Stomach (tissue), 9 donors: ENCODE data around the gene RBM19. TPM values are rescaled to one million over a fixed set of nuclear protein-coding genes. Genes with fewer than 3 reads are reported as not detected.

ENCODE experiments used
- DNase-seq, 2 donors: peaks; one replicate each; pipeline versions ENCODE4 v3.0.0 to v3.0.0-alpha.2; 2013 to 2019
- H3K27ac ChIP-seq, 5 donors: fragments of 200-600 bp in 4 of 5; sonication (generic) in 4 of 5; one replicate each; pipeline ENCODE4 v1.5.1; 2013 to 2019; ENCODE audit warnings: mild to moderate bottlenecking in 1 of 5, moderate library complexity in 1 of 5
- H3K27me3 ChIP-seq, 3 donors: fragments of 200-600 bp; sonication (generic); one replicate each; pipeline ENCODE4 v1.5.1; 2017 to 2019; ENCODE audit warnings: mixed run types in 1 of 3
- H3K36me3 ChIP-seq, 4 donors: fragments of 200-600 bp; sonication (generic); 1 replicate in 3 of 4; 2 replicates in 1 of 4; pipeline ENCODE4 v1.5.1; 2016 to 2019
- H3K4me1 ChIP-seq, 4 donors: fragments of 200-600 bp; sonication (generic); one replicate each; pipeline ENCODE4 v1.5.1; 2016 to 2019
- H3K4me3 ChIP-seq, 4 donors: fragments of 200-600 bp; sonication (generic) in 3 of 4; one replicate each; pipeline ENCODE4 v1.5.1; 2016 to 2019; ENCODE audit warnings: mild to moderate bottlenecking in 1 of 4
- H3K9me3 ChIP-seq, 4 donors: fragments of 200-600 bp; sonication (generic); one replicate each; pipeline ENCODE4 v1.5.1; 2016 to 2019
- EP300 ChIP-seq: sonication (generic); formaldehyde crosslinking; IDR thresholded peaks from one replicate; pipeline ENCODE4 v1.6.1; 2017; ENCODE audit warnings: antibody characterized with exemption
- POLR2A ChIP-seq, 4 donors: fragments of 450-650 bp; IDR thresholded peaks; one replicate each; pipeline ENCODE4 v1.6.1; 2016; ENCODE audit warnings: antibody characterized with exemption in 4 of 4, control low read depth in 2 of 4, mild to moderate bottlenecking in 1 of 4, moderate library complexity in 1 of 4
- POLR2AphosphoS5 ChIP-seq, 3 donors: sonication (generic); formaldehyde crosslinking; IDR thresholded peaks; one replicate each; pipeline ENCODE4 v1.6.1; 2016; ENCODE audit warnings: antibody characterized with exemption in 3 of 3
- WGBS, 5 donors: extraction: QIAGEN DNeasy Blood & Tissue Kit in 3 of 5; methylation state at CpG; one replicate each; pipeline versions ENCODE4 v1.1.5 to v1.1.7; 2013 to 2018; 5-methylcytosine and 5-hydroxymethylcytosine counted together
- intact Hi-C: fragments of 100-400 bp; cut with DNase I; formaldehyde crosslinking; loops from one replicate; pipeline ENCODE4 v1.15.1; 2023; ENCODE audit warnings: low total_unique reads
- polyA plus RNA-seq, 3 donors: library from polyadenylated mRNA; stranded (reverse); fragments of 200-250 nt; gene quantifications; one replicate each; pipeline ENCODE4 v1.2.3, GENCODE V29; 2013
- total RNA-seq, 5 donors: library from RNA; depleted of rRNA; stranded (reverse); fragments of >200 nt; gene quantifications; one replicate each; pipeline versions ENCODE4 v1.1.0 to v1.2.3, GENCODE V29; 2014 to 2016
- TF ChIP-seq, protein P1 (sequence below), 7 experiments: fragments of 450-650 bp in 4 of 7; fragments of 200-600 bp in 3 of 7; sonication (generic) in 3 of 7; IDR thresholded peaks; one replicate each; pipeline ENCODE4 v1.5.1; 2016 to 2019; ENCODE audit warnings: antibody characterized with exemption in 7 of 7, control low read depth in 2 of 7, mild to moderate bottlenecking in 1 of 7
- donor health status: healthy with polysubstance abuse.
- donor health status: Bipolar disorder and iron deficiency.
- donor health status: healthy.

Gene RBM19
- total and polyA plus RNA-seq, 8 donors: 8.1 to 109 (median 27.3) TPM

DNA sequence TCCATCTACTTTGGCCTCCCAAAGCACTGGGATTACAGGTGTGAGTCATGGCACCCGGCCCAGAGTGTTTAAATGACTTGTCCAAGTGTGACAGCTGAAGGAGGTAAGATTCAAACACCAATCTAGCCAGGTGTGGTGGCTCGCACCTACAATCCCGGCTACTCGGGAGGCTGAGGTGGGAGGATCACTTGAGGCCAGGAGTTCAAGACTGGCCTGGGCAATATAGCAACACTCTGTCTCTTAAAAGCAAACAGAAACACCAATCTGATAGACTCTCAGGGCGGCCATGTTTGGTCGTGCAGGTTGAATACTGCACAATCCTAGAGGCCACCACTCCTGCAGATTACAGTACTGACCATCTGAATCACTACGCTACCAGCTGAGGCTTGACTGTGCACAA is 68.7 kb downstream of the RBM19 start:
- WGBS, 5 donors: 93 to 98% (median 98%) methylated on average over 7 of the region's 7 CpGs
- Histone ChIP-seq H3K27ac (no peak overlapping the region), H3K36me3 (peaks cover 3 to 44% (median 27%) of the 10 kb centered on the region in 4 donors), H3K9me3 (no peaks in the 10 kb centered on the region), H3K27me3 (no peaks in the 10 kb centered on the region), H3K4me3 (no peak overlapping the region), H3K4me1 (no peaks in the 10 kb centered on the region)
- DNase-seq: no peak
- intact Hi-C loops: no loop called here
- TF ChIP-seq POLR2AphosphoS5 (IDR thresholded peaks at IDR 0.05) (no peak), POLR2A (IDR thresholded peaks at IDR 0.05) (no peak), EP300 (no peak)
- TF ChIP-seq, protein P1, sequence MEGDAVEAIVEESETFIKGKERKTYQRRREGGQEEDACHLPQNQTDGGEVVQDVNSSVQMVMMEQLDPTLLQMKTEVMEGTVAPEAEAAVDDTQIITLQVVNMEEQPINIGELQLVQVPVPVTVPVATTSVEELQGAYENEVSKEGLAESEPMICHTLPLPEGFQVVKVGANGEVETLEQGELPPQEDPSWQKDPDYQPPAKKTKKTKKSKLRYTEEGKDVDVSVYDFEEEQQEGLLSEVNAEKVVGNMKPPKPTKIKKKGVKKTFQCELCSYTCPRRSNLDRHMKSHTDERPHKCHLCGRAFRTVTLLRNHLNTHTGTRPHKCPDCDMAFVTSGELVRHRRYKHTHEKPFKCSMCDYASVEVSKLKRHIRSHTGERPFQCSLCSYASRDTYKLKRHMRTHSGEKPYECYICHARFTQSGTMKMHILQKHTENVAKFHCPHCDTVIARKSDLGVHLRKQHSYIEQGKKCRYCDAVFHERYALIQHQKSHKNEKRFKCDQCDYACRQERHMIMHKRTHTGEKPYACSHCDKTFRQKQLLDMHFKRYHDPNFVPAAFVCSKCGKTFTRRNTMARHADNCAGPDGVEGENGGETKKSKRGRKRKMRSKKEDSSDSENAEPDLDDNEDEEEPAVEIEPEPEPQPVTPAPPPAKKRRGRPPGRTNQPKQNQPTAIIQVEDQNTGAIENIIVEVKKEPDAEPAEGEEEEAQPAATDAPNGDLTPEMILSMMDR (IDR thresholded peaks at IDR 0.05): no peak

DNA sequence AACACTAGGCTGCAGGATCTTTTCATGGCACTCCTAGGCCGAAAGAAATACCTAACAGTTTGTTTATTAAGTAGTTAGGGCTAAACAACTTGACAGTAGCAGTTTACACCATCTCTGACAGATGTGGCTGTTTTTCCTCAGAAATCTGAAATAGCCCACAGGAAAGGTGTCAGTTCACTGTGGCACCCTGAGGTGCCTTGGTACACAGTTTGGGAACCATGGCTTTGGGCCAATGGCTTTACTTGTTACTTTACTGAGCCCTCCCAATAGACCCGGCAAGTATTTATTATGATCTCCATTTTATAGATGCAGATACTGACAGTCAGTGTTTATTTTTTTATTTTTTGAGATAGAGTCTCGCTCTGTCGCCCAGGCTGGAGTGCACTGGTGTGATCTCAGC is 69.3 kb downstream of the RBM19 start:
- Histone ChIP-seq H3K36me3 (peaks cover 3 to 44% (median 31%) of the 10 kb centered on the region in 4 donors), H3K4me3 (no peak overlapping the region), H3K4me1 (no peaks in the 10 kb centered on the region), H3K27ac (no peak overlapping the region), H3K9me3 (no peaks in the 10 kb centered on the region), H3K27me3 (no peaks in the 10 kb centered on the region)
- TF ChIP-seq POLR2A (IDR thresholded peaks at IDR 0.05) (no peak), EP300 (no peak), POLR2AphosphoS5 (IDR thresholded peaks at IDR 0.05) (no peak)
- TF ChIP-seq, protein P1 (IDR thresholded peaks at IDR 0.05): no peak
- intact Hi-C loops: no loop called here
- WGBS, 5 donors: 94 to 99% (median 97%) methylated on average over 4 of the region's 4 CpGs
- DNase-seq: no peak

DNA sequence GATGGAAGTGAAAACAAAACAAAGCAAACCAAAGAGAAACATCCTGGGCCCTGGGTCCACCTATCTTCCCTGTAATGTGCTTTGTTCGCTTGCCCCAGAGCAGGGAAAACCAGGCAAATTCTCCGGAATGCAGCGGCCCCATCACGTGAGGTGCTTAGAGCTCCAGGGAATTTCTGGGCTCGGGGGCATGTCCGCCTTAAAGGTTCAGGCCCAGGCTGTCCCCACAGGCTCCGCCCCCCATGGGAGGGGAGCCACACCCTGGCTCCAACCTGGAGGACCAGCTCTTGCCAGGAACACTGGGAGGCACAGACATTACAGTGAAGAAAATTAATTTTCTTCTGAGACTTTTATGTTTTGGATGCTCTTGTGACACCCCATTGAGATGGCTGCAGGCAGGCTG is 69.9 kb downstream of the RBM19 start:
- no peak for DNase-seq
- 81 to 97% (median 93%) methylated on average over 7 of the region's 7 CpGs for WGBS, 5 donors
- H3K36me3 ChIP-seq: peaks cover 3 to 50% (median 34%) of the 10 kb centered on the region in 4 donors
- no peaks in the 10 kb centered on the region for H3K4me1 ChIP-seq
- no peak overlapping the region for H3K4me3 ChIP-seq
- intact Hi-C loops: no loop called here
- no peak overlapping the region for H3K27ac ChIP-seq
- H3K9me3 ChIP-seq: no peaks in the 10 kb centered on the region
- TF ChIP-seq, protein P1 (IDR thresholded peaks at IDR 0.05): no peak
- TF ChIP-seq POLR2AphosphoS5 (IDR thresholded peaks at IDR 0.05) (no peak), POLR2A (IDR thresholded peaks at IDR 0.05) (no peak), EP300 (no peak)
- no peaks in the 10 kb centered on the region for H3K27me3 ChIP-seq

DNA sequence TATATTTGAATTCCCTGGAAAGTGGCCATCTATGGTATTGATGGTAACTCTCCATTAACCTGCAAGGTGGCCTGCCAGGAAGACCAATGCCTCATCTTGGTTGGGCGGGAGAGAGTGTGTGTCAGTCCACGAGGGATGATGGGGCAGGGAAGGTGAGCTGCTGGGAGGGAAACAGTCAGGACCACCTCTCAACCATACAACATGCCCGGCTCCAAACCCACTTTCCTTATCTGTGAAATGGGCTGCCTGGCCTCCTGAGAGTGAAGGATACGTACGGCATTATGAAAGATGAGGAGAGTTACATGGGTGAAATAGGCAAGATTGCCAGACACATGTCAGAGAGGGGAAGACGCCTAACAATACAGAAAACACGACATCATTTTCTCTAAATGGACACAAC is 70.9 kb downstream of the RBM19 start:
- Histone ChIP-seq H3K27ac (no peak overlapping the region), H3K4me3 (no peak overlapping the region), H3K9me3 (no peaks in the 10 kb centered on the region), H3K36me3 (peaks cover 3 to 56% (median 31%) of the 10 kb centered on the region in 4 donors), H3K27me3 (no peaks in the 10 kb centered on the region), H3K4me1 (no peaks in the 10 kb centered on the region)
- intact Hi-C loops: no loop called here
- no peak for TF ChIP-seq POLR2A (IDR thresholded peaks at IDR 0.05)
- DNase-seq: no peak
- 95 to 98% (median 96%) methylated on average over 7 of the region's 7 CpGs for whole genome bisulfite sequencing, 5 donors

DNA sequence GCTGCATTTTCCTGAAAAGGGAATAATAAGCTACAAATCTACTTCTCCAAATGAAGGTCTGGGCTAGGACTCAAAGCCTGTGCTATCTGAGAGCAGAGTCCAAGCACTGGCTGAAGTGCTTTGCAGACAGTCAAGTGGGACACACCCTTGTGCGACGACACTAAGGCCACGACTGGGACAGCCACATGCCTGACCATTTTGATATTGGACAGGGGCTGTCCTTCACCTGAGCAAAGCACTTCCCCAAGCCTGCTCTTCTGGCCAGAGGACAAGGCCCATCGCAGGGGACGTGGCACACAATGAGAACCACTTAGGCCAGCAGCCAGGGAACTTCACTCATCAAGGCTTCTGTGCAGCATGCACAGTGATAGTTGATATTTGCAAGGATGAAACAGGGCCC is 71.4 kb downstream of the RBM19 start:
- WGBS, 5 donors: 83 to 98% (median 97%) methylated on average over 5 of the region's 5 CpGs
- Histone ChIP-seq H3K27ac (no peak overlapping the region), H3K36me3 (peaks cover 3 to 56% (median 29%) of the 10 kb centered on the region in 4 donors), H3K9me3 (no peaks in the 10 kb centered on the region), H3K4me3 (no peak overlapping the region), H3K4me1 (no peaks in the 10 kb centered on the region), H3K27me3 (no peaks in the 10 kb centered on the region)
- intact Hi-C loops: no loop called here
- TF ChIP-seq POLR2A (IDR thresholded peaks at IDR 0.05) (no peak), POLR2AphosphoS5 (IDR thresholded peaks at IDR 0.05) (no peak), EP300 (no peak)
- TF ChIP-seq, protein P1 (IDR thresholded peaks at IDR 0.05): no peak
- DNase-seq: no peak
